SH-SY5Y (cell line): Measurements from ENCODE around the gene TMEM272.

Experiments used
- GATA2 ChIP-seq: IDR thresholded peaks from 2 replicates; pipeline ENCODE4 v1.6.1; 2011; ENCODE audit warnings: mild to moderate bottlenecking, low read depth, low read length
- GATA3 ChIP-seq: IDR thresholded peaks from 2 replicates; pipeline ENCODE4 v1.6.1; 2011; ENCODE audit warnings: low read depth, mild to moderate bottlenecking, low read length, moderate library complexity

DNA sequence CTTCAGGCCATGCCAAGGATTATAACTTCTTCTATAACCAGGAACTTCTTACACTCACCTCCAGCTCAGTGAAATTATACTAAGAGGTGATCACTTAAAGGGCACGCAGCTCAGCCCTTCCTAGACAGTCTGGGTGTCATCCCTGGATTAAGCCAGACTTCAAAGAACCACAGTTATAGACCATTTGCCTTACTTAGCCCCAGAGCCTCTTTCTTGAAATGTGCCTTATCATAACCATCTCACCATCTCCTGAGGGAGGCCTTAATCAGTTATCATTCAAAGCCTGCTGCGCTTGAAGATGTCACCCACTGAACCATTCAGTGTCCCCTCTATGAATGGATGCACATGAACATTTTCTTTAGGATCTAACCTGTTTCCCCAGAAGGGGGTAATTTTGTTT, 30.9 kb downstream of the TMEM272 start:
- TF ChIP-seq GATA2, result no peak
- TF ChIP-seq GATA3, result no peak
